Omental fat pad (tissue), 4 donors: ENCODE data around the gene KMT5B. TPM values are rescaled to one million over a fixed set of nuclear protein-coding genes. Genes with fewer than 3 reads are reported as not detected.

Experiments
- ATAC-seq: fragments of 150-250 bp; one replicate; pipeline ENCODE4 v1.9.1; 2016; ENCODE audit warnings: mild to moderate bottlenecking, moderate library complexity; ENCODE audit not compliant: low FRiP score
- DNase-seq: peaks from one replicate; pipeline ENCODE4 v3.0.0-alpha.2; 2019; ENCODE audit warnings: low spot score
- CTCF ChIP-seq, 3 donors: fragments of 450-650 bp; IDR thresholded peaks; one replicate each; pipeline ENCODE4 v1.5.1; 2016 to 2017; ENCODE audit warnings: antibody characterized with exemption in 3 of 3, mild to moderate bottlenecking in 3 of 3, moderate library complexity in 2 of 3
- total RNA-seq, 4 donors: library from RNA; depleted of rRNA; stranded (reverse); fragments of >200 nt; gene quantifications; one replicate each; pipeline ENCODE4 v1.1.0, GENCODE V29; 2016

The KMT5B gene
- total RNA-seq, 4 donors from 2014 or later: 19.5 to 47.1 (median 32.1) TPM

- ATAC-seq (no peak), DNase-seq (no peak)
- TF ChIP-seq CTCF (IDR thresholded peaks at IDR 0.05): no peak
Measured at GRCh38 chr11:68167474-68167873, 45.6 kb downstream of the KMT5B start.

GRCh38 chr11:68166969-68167368, 46.1 kb downstream of the KMT5B start:
- DNase-seq (no peak), ATAC-seq (no peak)
- TF ChIP-seq CTCF (IDR thresholded peaks at IDR 0.05): no peak

- DNase-seq: no peak
- TF ChIP-seq CTCF (IDR thresholded peaks at IDR 0.05): no peak
- no peak for ATAC-seq
Measured at GRCh38 chr11:68165601-68166000, 47.5 kb downstream of the KMT5B start.

GRCh38 chr11:68164437-68164836, 48.7 kb downstream of the KMT5B start:
- no peak for ATAC-seq
- no peak for DNase-seq
- TF ChIP-seq CTCF (IDR thresholded peaks at IDR 0.05): no peak

GRCh38 chr11:68163691-68164090, 49.4 kb downstream of the KMT5B start:
- TF ChIP-seq CTCF (IDR thresholded peaks at IDR 0.05): no peak
- no peak for ATAC-seq
- no peak for DNase-seq

- no peak for TF ChIP-seq CTCF (IDR thresholded peaks at IDR 0.05)
- DNase-seq (no peak), ATAC-seq (no peak)
Measured at GRCh38 chr11:68160100-68160695, 52.9 kb downstream of the KMT5B start.

GRCh38 chr11:68159665-68160064, 53.4 kb downstream of the KMT5B start:
- DNase-seq: no peak
- ATAC-seq: no peak
- no peak for TF ChIP-seq CTCF (IDR thresholded peaks at IDR 0.05)
